HepG2 (cell line): ENCODE results near the gene STX10.
A peak's percentile ranks its signal among the peaks of the same experiment; 100 is the strongest.

ENCODE experiments used
- BCL3 ChIP-seq: sonication (generic); formaldehyde crosslinking; IDR thresholded peaks from 2 replicates; pipeline ENCODE4 v1.5.1; 2020; ENCODE audit warnings: mild to moderate bottlenecking, missing genetic modification reagents, moderate library complexity
- GABPA ChIP-seq, 2 experiments: IDR thresholded peaks; 2 replicates each; pipeline ENCODE4 v1.6.1; 2011 to 2016; ENCODE audit warnings: low read depth in 2 of 2, low read length in 1 of 2, missing biosample characterization in 1 of 2, missing genetic modification characterization in 1 of 2
- JUNB ChIP-seq: sonication (generic); formaldehyde crosslinking; IDR thresholded peaks from 2 replicates; pipeline ENCODE4 v1.8.0; 2022; ENCODE audit warnings: missing genetic modification reagents, mild to moderate bottlenecking, borderline replicate concordance
- KDM1A ChIP-seq: IDR thresholded peaks from 2 replicates; pipeline ENCODE4 v1.6.1; 2016; ENCODE audit warnings: missing compliant biosample characterization
- NFE2L1 ChIP-seq: sonication (generic); formaldehyde crosslinking; IDR thresholded peaks from 2 replicates; pipeline ENCODE4 v1.4.0; 2020; ENCODE audit warnings: missing genetic modification reagents, mild to moderate bottlenecking, borderline replicate concordance
- POLR2A ChIP-seq, 2 experiments: IDR thresholded peaks; 2 replicates each; pipeline ENCODE4 v1.6.1; 2011; ENCODE audit warnings: low read depth in 2 of 2, low read length in 2 of 2, mild to moderate bottlenecking in 1 of 2, moderate library complexity in 1 of 2; ENCODE audit not compliant: insufficient read depth in 1 of 2
- ZNF143 ChIP-seq: sonication (generic); formaldehyde crosslinking; IDR thresholded peaks from 2 replicates; pipeline ENCODE4 v1.4.0; 2020; ENCODE audit warnings: missing genetic modification reagents
- ZNF547 ChIP-seq: sonication (generic); formaldehyde crosslinking; IDR thresholded peaks from 2 replicates; pipeline ENCODE4 v1.5.1; 2020; ENCODE audit warnings: mild to moderate bottlenecking, missing genetic modification reagents
- TF ChIP-seq, protein P1 (sequence below): sonication (generic); formaldehyde crosslinking; IDR thresholded peaks from 2 replicates; pipeline ENCODE4 v1.8.0; 2022; ENCODE audit warnings: missing genetic modification reagents, mild to moderate bottlenecking, inconsistent platforms, borderline replicate concordance
- TF ChIP-seq, protein P2 (sequence below): sonication (generic); formaldehyde crosslinking; IDR thresholded peaks from 2 replicates; pipeline ENCODE4 v1.4.0; 2020; ENCODE audit warnings: missing genetic modification reagents

GRCh38 chr19:13104848-13105711 lies 45.1 kb downstream of the STX10 start:
- TF ChIP-seq ZNF547 (CRISPR knock-in tag) (no peak), ZNF143 (CRISPR knock-in tag) (no peak), GABPA (IDR thresholded peaks at IDR 0.05; ENCODE audit: low read depth, low read length) (no peak), GABPA (CRISPR knock-in tag; IDR thresholded peaks at IDR 0.05; ENCODE audit: low read depth) (no peak), JUNB (CRISPR knock-in tag) (no peak), KDM1A (CRISPR knock-in tag) (no peak), BCL3 (no peak), NFE2L1 (CRISPR knock-in tag) (no peak), POLR2A (IDR thresholded peaks at IDR 0.05; ENCODE audit: insufficient read depth in 1 of 2, low read depth in 2 of 2, low read length in 2 of 2) (0 out of 4 replicates have a peak, but pooled peaks of 1 of the 2 experiments have one; percentile 10)
- TF ChIP-seq, protein P1, sequence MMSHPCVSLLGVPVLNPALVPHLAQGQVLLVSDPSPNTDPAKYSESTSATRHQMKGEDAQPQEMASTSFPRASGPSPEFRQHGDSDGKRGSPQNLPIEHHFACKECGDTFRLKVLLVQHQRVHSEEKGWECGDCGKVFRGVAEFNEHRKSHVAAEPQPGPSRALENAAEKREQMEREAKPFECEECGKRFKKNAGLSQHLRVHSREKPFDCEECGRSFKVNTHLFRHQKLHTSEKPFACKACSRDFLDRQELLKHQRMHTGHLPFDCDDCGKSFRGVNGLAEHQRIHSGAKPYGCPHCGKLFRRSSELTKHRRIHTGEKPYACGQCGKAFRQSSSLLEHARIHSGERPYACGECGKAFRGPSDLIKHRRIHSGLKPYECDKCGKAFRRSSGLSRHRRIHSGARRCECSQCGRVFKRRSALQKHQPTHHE (CRISPR knock-in tag): no peak
- TF ChIP-seq, protein P2, sequence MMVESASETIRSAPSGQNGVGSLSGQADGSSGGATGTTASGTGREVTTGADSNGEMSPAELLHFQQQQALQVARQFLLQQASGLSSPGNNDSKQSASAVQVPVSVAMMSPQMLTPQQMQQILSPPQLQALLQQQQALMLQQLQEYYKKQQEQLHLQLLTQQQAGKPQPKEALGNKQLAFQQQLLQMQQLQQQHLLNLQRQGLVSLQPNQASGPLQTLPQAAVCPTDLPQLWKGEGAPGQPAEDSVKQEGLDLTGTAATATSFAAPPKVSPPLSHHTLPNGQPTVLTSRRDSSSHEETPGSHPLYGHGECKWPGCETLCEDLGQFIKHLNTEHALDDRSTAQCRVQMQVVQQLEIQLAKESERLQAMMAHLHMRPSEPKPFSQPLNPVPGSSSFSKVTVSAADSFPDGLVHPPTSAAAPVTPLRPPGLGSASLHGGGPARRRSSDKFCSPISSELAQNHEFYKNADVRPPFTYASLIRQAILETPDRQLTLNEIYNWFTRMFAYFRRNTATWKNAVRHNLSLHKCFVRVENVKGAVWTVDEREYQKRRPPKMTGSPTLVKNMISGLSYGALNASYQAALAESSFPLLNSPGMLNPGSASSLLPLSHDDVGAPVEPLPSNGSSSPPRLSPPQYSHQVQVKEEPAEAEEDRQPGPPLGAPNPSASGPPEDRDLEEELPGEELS (CRISPR knock-in tag): no peak
